CD4-positive, alpha-beta T cell (primary cell): Measurements from ENCODE around the gene EPS15. TPM values are rescaled to one million over a fixed set of nuclear protein-coding genes. Genes with fewer than 3 reads are reported as not detected.

Experiments
- ATAC-seq: fragments of 200-7000 bp; cut with Tn5 transposase; one replicate; pipeline ENCODE4 v1.10.0; 2022; ENCODE audit warnings: mild to moderate bottlenecking; ENCODE audit not compliant: poor library complexity
- CTCF ChIA-PET: fragments of 350-600 bp; sonication (Branson Sonifier 250); formaldehyde crosslinking; loops from one replicate; lab custom pipeline; 2021; ENCODE audit warnings: antibody characterized with exemption, inconsistent platforms; lab: Charles Lee
- POLR2A ChIA-PET: fragments of 350-600 bp; sonication (Branson Sonifier 250); formaldehyde crosslinking; loops from one replicate; lab custom pipeline; 2021; ENCODE audit warnings: antibody characterized with exemption, inconsistent platforms; lab: Charles Lee
- DNase-seq, 14 experiments: peaks; one replicate each; pipeline ENCODE4 v3.0.0-alpha.2; 2013 to 2020; ENCODE audit warnings: mixed read lengths in 2 of 14
- H3K27ac ChIP-seq, 2 donors: one replicate each; pipeline versions ENCODE4 v1.5.1 to v1.7.0; 2013; ENCODE audit warnings: low read length in 2 of 2, low read depth in 1 of 2, mild to moderate bottlenecking in 1 of 2
- H3K27me3 ChIP-seq, 2 experiments: 1 replicate in 1 of 2; 2 replicates in 1 of 2; pipeline versions ENCODE4 v1.6.1 to v1.7.0; 2013; ENCODE audit warnings: low read length in 2 of 2, control low read depth in 1 of 2, mild to moderate bottlenecking in 1 of 2, moderate library complexity in 1 of 2; ENCODE audit not compliant: insufficient read depth in 2 of 2, control insufficient read depth in 1 of 2
- H3K36me3 ChIP-seq: one replicate; pipeline ENCODE4 v1.6.1; 2013; ENCODE audit warnings: low read length, control low read depth; ENCODE audit not compliant: insufficient read depth
- H3K4me1 ChIP-seq: one replicate; pipeline ENCODE4 v1.6.1; 2013; ENCODE audit warnings: low read length, control low read depth; ENCODE audit not compliant: insufficient read depth
- H3K4me3 ChIP-seq: one replicate; pipeline ENCODE4 v1.5.1; 2013; ENCODE audit warnings: mild to moderate bottlenecking, low read length, moderate library complexity
- H3K9me3 ChIP-seq, 2 experiments: 1 replicate in 1 of 2; 2 replicates in 1 of 2; pipeline versions ENCODE4 v1.6.1 to v1.7.0; 2013; ENCODE audit warnings: low read length in 2 of 2, mild to moderate bottlenecking in 2 of 2, control low read depth in 1 of 2, moderate library complexity in 1 of 2; ENCODE audit not compliant: control insufficient read depth in 1 of 2, insufficient read depth in 1 of 2
- H3K27ac Mint-ChIP-seq: one replicate; pipeline ENCODE4 v1.8.0; 2020; ENCODE audit warnings: mixed read lengths
- H3K27me3 Mint-ChIP-seq: one replicate; pipeline ENCODE4 v1.8.0; 2021; ENCODE audit warnings: mixed read lengths
- H3K36me3 Mint-ChIP-seq: one replicate; pipeline ENCODE4 v1.8.0; 2021; ENCODE audit warnings: low read depth, mixed read lengths
- H3K4me1 Mint-ChIP-seq: one replicate; pipeline ENCODE4 v1.8.0; 2021; ENCODE audit warnings: low read depth, mixed read lengths
- H3K4me3 Mint-ChIP-seq: one replicate; pipeline ENCODE4 v1.8.0; 2020; ENCODE audit warnings: mild to moderate bottlenecking, mixed read lengths
- H3K9me3 Mint-ChIP-seq: one replicate; pipeline ENCODE4 v1.8.0; 2020; ENCODE audit warnings: mixed read lengths
- CTCF ChIP-seq: fragments of 200-600 bp; IDR thresholded peaks from one replicate; pipeline ENCODE4 v1.8.0; 2022; ENCODE audit warnings: antibody characterized with exemption, mild to moderate bottlenecking
- intact Hi-C, 2 experiments: fragments of 100-400 bp; cut with DNase I in 1 of 2; cut with micrococcal nuclease in 1 of 2; formaldehyde crosslinking; loops; one replicate each; pipeline versions ENCODE4 v1.15.1 to v1.9.0; 2023 to 2025; cut with DNase I, micrococcal nuclease
- total RNA-seq, 174 experiments: library from RNA in 2 of 174; stranded (reverse) in 2 of 174; gene quantifications; one replicate each; pipeline ENCODE4 v1.2.3 and lab custom pipeline; 2021 to 2026

The EPS15 gene
- total RNA-seq, 2 experiments from 2014 or later, result 44.5 to 47.9 TPM

- H3K4me3 Mint-ChIP-seq, result no peak overlapping the region
- POLR2A ChIA-PET, result no interaction called here
- H3K36me3 ChIP-seq, result no peaks in the 10 kb centered on the region
- H3K9me3 Mint-ChIP-seq, result no peaks in the 10 kb centered on the region
- no peaks in the 10 kb centered on the region for H3K9me3 ChIP-seq
- no peak overlapping the region for H3K27ac ChIP-seq
- TF ChIP-seq CTCF, result no peak
- H3K27me3 Mint-ChIP-seq, result peaks cover 48% of the 10 kb centered on the region
- H3K4me1 Mint-ChIP-seq, result peaks cover 7% of the 10 kb centered on the region
- no peak overlapping the region for H3K4me3 ChIP-seq
- H3K27me3 ChIP-seq, result peaks cover 20 to 35% of the 10 kb centered on the region in 2 experiments
- DNase-seq (no peak), ATAC-seq (no peak)
- CTCF ChIA-PET, result no interaction called here
- no peak overlapping the region for H3K27ac Mint-ChIP-seq
- peaks cover 5% of the 10 kb centered on the region for H3K4me1 ChIP-seq
- H3K36me3 Mint-ChIP-seq, result no peaks in the 10 kb centered on the region
- intact Hi-C loops, result no loop called here
Observed at GRCh38 chr1:51327386-51327785, 191.7 kb downstream of the EPS15 start.

GRCh38 chr1:51326839-51327238, 192.2 kb downstream of the EPS15 start:
- H3K27ac Mint-ChIP-seq, result no peak overlapping the region
- H3K27me3 ChIP-seq, result peaks cover 20 to 31% of the 10 kb centered on the region in 2 experiments
- ATAC-seq (no peak), DNase-seq (no peak)
- intact Hi-C loops, result no loop called here
- H3K4me3 ChIP-seq, result no peak overlapping the region
- CTCF ChIA-PET, result no interaction called here
- TF ChIP-seq CTCF, result no peak
- H3K36me3 Mint-ChIP-seq, result no peaks in the 10 kb centered on the region
- no peaks in the 10 kb centered on the region for H3K36me3 ChIP-seq
- H3K9me3 Mint-ChIP-seq, result no peaks in the 10 kb centered on the region
- POLR2A ChIA-PET, result no interaction called here
- H3K27me3 Mint-ChIP-seq, result peaks cover 46% of the 10 kb centered on the region
- H3K4me1 Mint-ChIP-seq, result peaks cover 7% of the 10 kb centered on the region
- H3K27ac ChIP-seq, result no peak overlapping the region
- H3K4me3 Mint-ChIP-seq, result no peak overlapping the region
- H3K9me3 ChIP-seq, result no peaks in the 10 kb centered on the region
- H3K4me1 ChIP-seq, result peaks cover 5% of the 10 kb centered on the region

GRCh38 chr1:51325878-51326755, 192.9 kb downstream of the EPS15 start:
- Histone ChIP-seq H3K4me3 (no peak overlapping the region), H3K36me3 (no peaks in the 10 kb centered on the region), H3K4me1 (peaks cover 5% of the 10 kb centered on the region), H3K27ac (no peak overlapping the region), H3K27me3 (peaks cover 18 to 24% of the 10 kb centered on the region in 2 experiments), H3K9me3 (no peaks in the 10 kb centered on the region)
- POLR2A ChIA-PET, result no interaction called here
- DNase-seq (no peak), ATAC-seq (no peak)
- CTCF ChIA-PET, result no interaction called here
- Mint-ChIP-seq H3K36me3 (no peaks in the 10 kb centered on the region), H3K4me1 (peaks cover 5% of the 10 kb centered on the region), H3K27ac (no peak overlapping the region), H3K27me3 (peaks cover 39% of the 10 kb centered on the region), H3K4me3 (no peak overlapping the region), H3K9me3 (no peaks in the 10 kb centered on the region)
- no peak for TF ChIP-seq CTCF
- intact Hi-C loops, result no loop called here
